Liver (tissue), 9 donors: ENCODE data around the gene RTN4IP1. TPM values are rescaled to one million over a fixed set of nuclear protein-coding genes. Genes with fewer than 3 reads are reported as not detected.

Source experiments
- DNase-seq: peaks from one replicate; pipeline ENCODE4 v3.0.0-alpha.2; 2017; ENCODE audit warnings: low spot score
- H3K27ac ChIP-seq, 2 donors: one replicate each; pipeline ENCODE4 v1.7.0; 2013; ENCODE audit warnings: inconsistent platforms in 2 of 2, low read length in 2 of 2, control low read depth in 1 of 2, low read depth in 1 of 2, mild to moderate bottlenecking in 1 of 2
- H3K27me3 ChIP-seq, 4 donors: one replicate each; pipeline versions ENCODE4 v1.6.1 to v1.7.0; 2013; ENCODE audit warnings: low read length in 3 of 4, inconsistent platforms in 1 of 4, mild to moderate bottlenecking in 1 of 4, moderate library complexity in 1 of 4; ENCODE audit not compliant: control insufficient read depth in 4 of 4, insufficient read depth in 4 of 4
- H3K36me3 ChIP-seq, 4 donors: one replicate each; pipeline versions ENCODE4 v1.6.1 to v1.7.0; 2013; ENCODE audit warnings: low read length in 3 of 4, mild to moderate bottlenecking in 3 of 4, low read depth in 1 of 4, moderate library complexity in 1 of 4; ENCODE audit not compliant: control insufficient read depth in 4 of 4, insufficient read depth in 3 of 4
- H3K4me1 ChIP-seq, 4 donors: one replicate each; pipeline versions ENCODE4 v1.6.1 to v1.7.0; 2013; ENCODE audit warnings: low read length in 3 of 4, mild to moderate bottlenecking in 3 of 4, moderate library complexity in 1 of 4; ENCODE audit not compliant: control insufficient read depth in 4 of 4, insufficient read depth in 4 of 4
- H3K4me3 ChIP-seq, 3 donors: one replicate each; pipeline versions ENCODE4 v1.6.1 to v1.7.0; 2013; ENCODE audit warnings: low read length in 3 of 3, control low read depth in 1 of 3, low read depth in 1 of 3, mild to moderate bottlenecking in 1 of 3
- H3K9ac ChIP-seq, 2 donors: one replicate each; pipeline ENCODE4 v1.7.0; 2013; ENCODE audit warnings: low read length in 2 of 2, mild to moderate bottlenecking in 2 of 2, moderate library complexity in 2 of 2, control low read depth in 1 of 2, low read depth in 1 of 2
- H3K9me3 ChIP-seq, 4 donors: one replicate each; pipeline versions ENCODE4 v1.6.1 to v1.7.0; 2013; ENCODE audit warnings: low read length in 3 of 4; ENCODE audit not compliant: control insufficient read depth in 4 of 4
- ATF3 ChIP-seq: IDR thresholded peaks from 2 replicates; pipeline ENCODE4 v1.6.1; 2016; ENCODE audit warnings: antibody characterized with exemption
- CTCF ChIP-seq: fragments of 150-350 bp; IDR thresholded peaks from 2 replicates; pipeline ENCODE4 v1.5.1; 2017; ENCODE audit warnings: improper control_type of control experiment, low read depth, low read length; ENCODE audit not compliant: missing input control
- EGR1 ChIP-seq, 2 donors: IDR thresholded peaks; 2 replicates each; pipeline ENCODE4 v1.6.1; 2016 to 2018; ENCODE audit warnings: antibody characterized with exemption in 2 of 2, low read depth in 2 of 2
- FOXA1 ChIP-seq: IDR thresholded peaks from 2 replicates; pipeline ENCODE4 v1.6.1; 2016; ENCODE audit warnings: antibody characterized with exemption
- FOXA2 ChIP-seq: IDR thresholded peaks from 2 replicates; pipeline ENCODE4 v1.6.1; 2016; ENCODE audit warnings: antibody characterized with exemption
- HNF4A ChIP-seq, 2 donors: conservative IDR thresholded peaks; 2 replicates each; pipeline ENCODE4 v1.6.1; 2016; ENCODE audit warnings: antibody characterized with exemption in 2 of 2, mild to moderate bottlenecking in 2 of 2
- HNF4G ChIP-seq: IDR thresholded peaks from 2 replicates; pipeline ENCODE4 v1.6.1; 2016; ENCODE audit warnings: antibody characterized with exemption
- JUND ChIP-seq, 2 donors: IDR thresholded peaks; 2 replicates each; pipeline ENCODE4 v1.6.1; 2016; ENCODE audit warnings: antibody characterized with exemption in 2 of 2
- MAX ChIP-seq: IDR thresholded peaks from 2 replicates; pipeline ENCODE4 v1.6.1; 2016; ENCODE audit warnings: antibody characterized with exemption
- NR2F2 ChIP-seq: IDR thresholded peaks from 2 replicates; pipeline ENCODE4 v1.6.1; 2016; ENCODE audit warnings: antibody characterized with exemption
- RAD21 ChIP-seq, 2 donors: IDR thresholded peaks; 2 replicates each; pipeline ENCODE4 v1.6.1; 2016; ENCODE audit warnings: antibody characterized with exemption in 2 of 2, mild to moderate bottlenecking in 2 of 2
- RXRA ChIP-seq, 2 donors: IDR thresholded peaks; 2 replicates each; pipeline ENCODE4 v1.6.1; 2017 to 2018; ENCODE audit warnings: antibody characterized with exemption in 2 of 2, mild to moderate bottlenecking in 1 of 2
- SP1 ChIP-seq: IDR thresholded peaks from 2 replicates; pipeline ENCODE4 v1.6.1; 2018; ENCODE audit warnings: antibody characterized with exemption, mild to moderate bottlenecking
- TAF1 ChIP-seq: conservative IDR thresholded peaks from 2 replicates; pipeline ENCODE4 v1.6.1; 2016; ENCODE audit warnings: antibody characterized with exemption, mild to moderate bottlenecking
- YY1 ChIP-seq: IDR thresholded peaks from 2 replicates; pipeline ENCODE4 v1.6.1; 2016; ENCODE audit warnings: antibody characterized with exemption, mild to moderate bottlenecking
- WGBS: extraction: QIAGEN DNeasy Blood & Tissue Kit; methylation state at CpG from one replicate; pipeline ENCODE4 v1.1.7; 2013; 5-methylcytosine and 5-hydroxymethylcytosine counted together
- polyA plus RNA-seq, 2 donors: library from polyadenylated mRNA; stranded (reverse) in 1 of 2; unstranded in 1 of 2; fragments of 200-250 nt in 1 of 2; fragments of >200 nt in 1 of 2; fragmentation: Nextera tagmentation in 1 of 2; extraction: Ambion mirVana in 1 of 2; gene quantifications; one replicate each; pipeline versions ENCODE4 v1.2.1 to v1.2.3, GENCODE V29; 2013 to 2015
- total RNA-seq, 2 donors: library from RNA; depleted of rRNA; stranded (reverse); fragments of >200 nt; gene quantifications; one replicate each; pipeline ENCODE4 v1.2.3, GENCODE V29; 2014
- TF ChIP-seq, protein P1 (sequence below): IDR thresholded peaks from 2 replicates; pipeline ENCODE4 v1.6.1; 2016; ENCODE audit warnings: antibody characterized with exemption
- TF ChIP-seq, protein P2 (sequence below): IDR thresholded peaks from 2 replicates; pipeline ENCODE4 v1.6.1; 2016; ENCODE audit warnings: antibody characterized with exemption, mild to moderate bottlenecking
- donor health status: healthy.
- donor health status: healthy.
- donor health status: healthy.
- donor health status: healthy.
- donor health status: healthy.

RTN4IP1 gene
- total and polyA plus RNA-seq, 4 donors = 3.7 to 6.9 (median 4.6) TPM

- Histone ChIP-seq H3K27me3 (no peaks in the 10 kb centered on the region), H3K4me3 (no peak overlapping the region), H3K9ac (no peak overlapping the region), H3K36me3 (peaks cover 0 to 9% (median 4%) of the 10 kb centered on the region in 4 donors), H3K9me3 (no peaks in the 10 kb centered on the region), H3K27ac (no peak overlapping the region), H3K4me1 (peaks cover 0 to 12% (median 3%) of the 10 kb centered on the region in 4 donors)
- TF ChIP-seq TAF1 (no peak), MAX (no peak), FOXA2 (no peak), NR2F2 (no peak), CTCF (no peak), HNF4A (conservative IDR thresholded peaks at IDR 0.05) (no peak), SP1 (no peak), EGR1 (IDR thresholded peaks at IDR 0.05; ENCODE audit: low read depth in 2 of 2) (no peak), FOXA1 (no peak), ATF3 (no peak), JUND (IDR thresholded peaks at IDR 0.05) (no peak)
- TF ChIP-seq, protein P1, sequence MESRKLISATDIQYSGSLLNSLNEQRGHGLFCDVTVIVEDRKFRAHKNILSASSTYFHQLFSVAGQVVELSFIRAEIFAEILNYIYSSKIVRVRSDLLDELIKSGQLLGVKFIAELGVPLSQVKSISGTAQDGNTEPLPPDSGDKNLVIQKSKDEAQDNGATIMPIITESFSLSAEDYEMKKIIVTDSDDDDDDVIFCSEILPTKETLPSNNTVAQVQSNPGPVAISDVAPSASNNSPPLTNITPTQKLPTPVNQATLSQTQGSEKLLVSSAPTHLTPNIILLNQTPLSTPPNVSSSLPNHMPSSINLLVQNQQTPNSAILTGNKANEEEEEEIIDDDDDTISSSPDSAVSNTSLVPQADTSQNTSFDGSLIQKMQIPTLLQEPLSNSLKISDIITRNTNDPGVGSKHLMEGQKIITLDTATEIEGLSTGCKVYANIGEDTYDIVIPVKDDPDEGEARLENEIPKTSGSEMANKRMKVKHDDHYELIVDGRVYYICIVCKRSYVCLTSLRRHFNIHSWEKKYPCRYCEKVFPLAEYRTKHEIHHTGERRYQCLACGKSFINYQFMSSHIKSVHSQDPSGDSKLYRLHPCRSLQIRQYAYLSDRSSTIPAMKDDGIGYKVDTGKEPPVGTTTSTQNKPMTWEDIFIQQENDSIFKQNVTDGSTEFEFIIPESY = no peak
- WGBS = 94% methylated on average over 2 of the region's 2 CpGs
- no peak for DNase-seq
Observed at GRCh38 chr6:106527117-106527516, 102.2 kb downstream of the RTN4IP1 start.

- Histone ChIP-seq H3K36me3 (peaks cover 0 to 5% (median 3%) of the 10 kb centered on the region in 4 donors), H3K27ac (no peak overlapping the region), H3K27me3 (no peaks in the 10 kb centered on the region), H3K9ac (no peak overlapping the region), H3K4me1 (peaks cover 0 to 12% (median 4%) of the 10 kb centered on the region in 4 donors), H3K9me3 (no peaks in the 10 kb centered on the region), H3K4me3 (no peak overlapping the region)
- TF ChIP-seq NR2F2 (no peak), RXRA (IDR thresholded peaks at IDR 0.05) (no peak), YY1 (no peak), RAD21 (IDR thresholded peaks at IDR 0.05) (no peak), ATF3 (no peak), TAF1 (no peak), HNF4G (no peak), CTCF (no peak), FOXA1 (no peak), JUND (IDR thresholded peaks at IDR 0.05) (no peak), HNF4A (conservative IDR thresholded peaks at IDR 0.05) (no peak), FOXA2 (no peak), MAX (no peak)
- TF ChIP-seq, protein P2, sequence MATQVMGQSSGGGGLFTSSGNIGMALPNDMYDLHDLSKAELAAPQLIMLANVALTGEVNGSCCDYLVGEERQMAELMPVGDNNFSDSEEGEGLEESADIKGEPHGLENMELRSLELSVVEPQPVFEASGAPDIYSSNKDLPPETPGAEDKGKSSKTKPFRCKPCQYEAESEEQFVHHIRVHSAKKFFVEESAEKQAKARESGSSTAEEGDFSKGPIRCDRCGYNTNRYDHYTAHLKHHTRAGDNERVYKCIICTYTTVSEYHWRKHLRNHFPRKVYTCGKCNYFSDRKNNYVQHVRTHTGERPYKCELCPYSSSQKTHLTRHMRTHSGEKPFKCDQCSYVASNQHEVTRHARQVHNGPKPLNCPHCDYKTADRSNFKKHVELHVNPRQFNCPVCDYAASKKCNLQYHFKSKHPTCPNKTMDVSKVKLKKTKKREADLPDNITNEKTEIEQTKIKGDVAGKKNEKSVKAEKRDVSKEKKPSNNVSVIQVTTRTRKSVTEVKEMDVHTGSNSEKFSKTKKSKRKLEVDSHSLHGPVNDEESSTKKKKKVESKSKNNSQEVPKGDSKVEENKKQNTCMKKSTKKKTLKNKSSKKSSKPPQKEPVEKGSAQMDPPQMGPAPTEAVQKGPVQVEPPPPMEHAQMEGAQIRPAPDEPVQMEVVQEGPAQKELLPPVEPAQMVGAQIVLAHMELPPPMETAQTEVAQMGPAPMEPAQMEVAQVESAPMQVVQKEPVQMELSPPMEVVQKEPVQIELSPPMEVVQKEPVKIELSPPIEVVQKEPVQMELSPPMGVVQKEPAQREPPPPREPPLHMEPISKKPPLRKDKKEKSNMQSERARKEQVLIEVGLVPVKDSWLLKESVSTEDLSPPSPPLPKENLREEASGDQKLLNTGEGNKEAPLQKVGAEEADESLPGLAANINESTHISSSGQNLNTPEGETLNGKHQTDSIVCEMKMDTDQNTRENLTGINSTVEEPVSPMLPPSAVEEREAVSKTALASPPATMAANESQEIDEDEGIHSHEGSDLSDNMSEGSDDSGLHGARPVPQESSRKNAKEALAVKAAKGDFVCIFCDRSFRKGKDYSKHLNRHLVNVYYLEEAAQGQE = no peak
- TF ChIP-seq, protein P1 = no peak
- DNase-seq = no peak
- 80% methylated on average over 1 of the region's 1 CpG for WGBS
Observed at GRCh38 chr6:106525882-106526275, 103.4 kb downstream of the RTN4IP1 start.
